ENCODE results near the gene ADORA3.
A peak's percentile ranks its signal among the peaks of the same experiment; 100 is the strongest.

The ADORA3 gene

DNA sequence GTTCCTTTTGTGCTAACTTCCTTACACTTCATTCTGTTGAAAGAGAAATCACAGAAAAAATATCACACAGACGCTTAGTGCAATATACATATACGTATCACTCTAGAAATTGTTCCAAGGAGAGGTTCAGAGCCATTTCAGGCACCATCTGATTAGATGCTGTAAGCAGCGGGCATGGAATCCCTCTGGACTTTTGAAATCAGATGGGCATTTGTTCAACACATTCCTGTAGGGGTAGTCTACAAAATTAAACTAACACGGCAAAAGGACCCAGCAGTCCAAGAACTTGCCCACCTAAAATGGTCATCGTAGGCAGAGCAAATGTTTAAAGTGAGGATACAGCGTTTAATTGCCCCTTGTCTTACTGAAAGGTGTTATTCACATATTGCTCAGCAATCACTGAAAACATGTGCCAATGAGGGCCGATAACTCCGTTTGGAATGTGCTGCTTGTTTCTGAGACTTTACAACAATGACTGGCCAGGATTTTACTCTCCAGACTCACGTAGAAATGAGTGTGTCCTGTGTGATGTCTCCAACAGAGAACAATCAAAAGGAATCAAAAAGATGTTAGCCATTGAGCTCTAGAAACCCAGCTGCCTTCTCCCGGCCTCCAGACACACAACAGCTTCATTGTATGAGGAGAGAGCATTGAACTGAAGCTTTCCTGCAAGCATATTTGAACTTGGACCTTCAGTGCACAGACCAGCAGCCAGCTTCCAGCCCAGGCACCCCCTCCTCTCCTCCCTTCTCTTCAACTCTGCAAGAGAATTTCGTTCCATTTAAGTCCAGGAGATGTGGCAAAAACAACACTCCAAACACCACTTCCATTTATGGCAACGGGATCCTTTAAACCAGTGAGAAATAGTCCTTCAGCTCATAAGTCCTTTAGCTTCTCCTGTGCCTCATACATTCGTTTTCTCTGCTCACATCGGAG, 32.1 kb upstream of the ADORA3 start:
- Histone ChIP-seq H4K20me1 (ENCODE audit: insufficient read depth, low read length) (no peaks in the 10 kb centered on the region), H3K36me3 (replicated peaks; ENCODE audit: low read depth, low read length) (no peaks in the 10 kb centered on the region), H2AFZ (ENCODE audit: low read depth, low read length) (no peak overlapping the region), H3K4me3 (ENCODE audit: low read length) (no peak overlapping the region), H3K79me2 (ENCODE audit: low read length) (no peaks in the 10 kb centered on the region), H3K4me1 (ENCODE audit: low read length) (no peaks in the 10 kb centered on the region), H3K27me3 (ENCODE audit: low read depth, low read length) (no peaks in the 10 kb centered on the region), H3K4me2 (ENCODE audit: low read length) (no peak overlapping the region), H3K27ac (ENCODE audit: low read length) (no peak overlapping the region), H3K9ac (ENCODE audit: low read length) (no peak overlapping the region), H3K9me3 (ENCODE audit: insufficient read depth, low read length) (no peaks in the 10 kb centered on the region)
- TF ChIP-seq, protein P1, sequence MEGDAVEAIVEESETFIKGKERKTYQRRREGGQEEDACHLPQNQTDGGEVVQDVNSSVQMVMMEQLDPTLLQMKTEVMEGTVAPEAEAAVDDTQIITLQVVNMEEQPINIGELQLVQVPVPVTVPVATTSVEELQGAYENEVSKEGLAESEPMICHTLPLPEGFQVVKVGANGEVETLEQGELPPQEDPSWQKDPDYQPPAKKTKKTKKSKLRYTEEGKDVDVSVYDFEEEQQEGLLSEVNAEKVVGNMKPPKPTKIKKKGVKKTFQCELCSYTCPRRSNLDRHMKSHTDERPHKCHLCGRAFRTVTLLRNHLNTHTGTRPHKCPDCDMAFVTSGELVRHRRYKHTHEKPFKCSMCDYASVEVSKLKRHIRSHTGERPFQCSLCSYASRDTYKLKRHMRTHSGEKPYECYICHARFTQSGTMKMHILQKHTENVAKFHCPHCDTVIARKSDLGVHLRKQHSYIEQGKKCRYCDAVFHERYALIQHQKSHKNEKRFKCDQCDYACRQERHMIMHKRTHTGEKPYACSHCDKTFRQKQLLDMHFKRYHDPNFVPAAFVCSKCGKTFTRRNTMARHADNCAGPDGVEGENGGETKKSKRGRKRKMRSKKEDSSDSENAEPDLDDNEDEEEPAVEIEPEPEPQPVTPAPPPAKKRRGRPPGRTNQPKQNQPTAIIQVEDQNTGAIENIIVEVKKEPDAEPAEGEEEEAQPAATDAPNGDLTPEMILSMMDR (IDR thresholded peaks at IDR 0.05; ENCODE audit: low read depth, low read length), result no peak
- no peak for TF ChIP-seq EZH2phosphoT487 (IDR thresholded peaks at IDR 0.05; ENCODE audit: low read depth)

DNA sequence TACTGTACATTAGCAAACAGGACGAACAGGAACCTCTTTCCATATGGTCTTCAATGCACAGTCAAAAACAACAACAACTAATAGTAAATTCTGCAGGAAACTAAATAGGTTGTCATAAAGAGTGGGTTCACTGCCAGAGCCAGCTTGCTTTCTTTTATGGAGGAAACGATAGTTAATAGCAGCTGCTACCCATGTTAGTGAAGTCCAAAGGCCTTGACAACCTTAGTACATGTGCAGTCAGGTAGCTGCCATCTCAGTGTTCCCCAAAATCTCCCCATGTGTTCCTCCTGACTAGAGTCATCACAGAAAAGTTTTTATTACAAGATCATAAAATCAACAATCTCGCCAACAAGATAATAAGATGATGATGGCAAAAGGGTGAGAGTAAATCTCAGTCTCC, 16.6 kb upstream of the ADORA3 start:
- H3K79me2 ChIP-seq (ENCODE audit: low read length), result no peaks in the 10 kb centered on the region
- no peak overlapping the region for H3K4me2 ChIP-seq (ENCODE audit: low read length)
- H3K9ac ChIP-seq (ENCODE audit: low read length), result no peak overlapping the region
- H3K4me1 ChIP-seq (ENCODE audit: low read length), result peaks cover 43% of the 10 kb centered on the region
- no peaks in the 10 kb centered on the region for H3K9me3 ChIP-seq (ENCODE audit: insufficient read depth, low read length)
- H4K20me1 ChIP-seq (ENCODE audit: insufficient read depth, low read length), result no peaks in the 10 kb centered on the region
- no peaks in the 10 kb centered on the region for H3K27me3 ChIP-seq (ENCODE audit: low read depth, low read length)
- H3K27ac ChIP-seq (ENCODE audit: low read length), result no peak overlapping the region
- H2AFZ ChIP-seq (ENCODE audit: low read depth, low read length), result no peak overlapping the region
- TF ChIP-seq, protein P1 (IDR thresholded peaks at IDR 0.05; ENCODE audit: low read depth, low read length), result no peak
- no peak for TF ChIP-seq EZH2phosphoT487 (IDR thresholded peaks at IDR 0.05; ENCODE audit: low read depth)
- no peak overlapping the region for H3K4me3 ChIP-seq (ENCODE audit: low read length)
- no peaks in the 10 kb centered on the region for H3K36me3 ChIP-seq (replicated peaks; ENCODE audit: low read depth, low read length)

DNA sequence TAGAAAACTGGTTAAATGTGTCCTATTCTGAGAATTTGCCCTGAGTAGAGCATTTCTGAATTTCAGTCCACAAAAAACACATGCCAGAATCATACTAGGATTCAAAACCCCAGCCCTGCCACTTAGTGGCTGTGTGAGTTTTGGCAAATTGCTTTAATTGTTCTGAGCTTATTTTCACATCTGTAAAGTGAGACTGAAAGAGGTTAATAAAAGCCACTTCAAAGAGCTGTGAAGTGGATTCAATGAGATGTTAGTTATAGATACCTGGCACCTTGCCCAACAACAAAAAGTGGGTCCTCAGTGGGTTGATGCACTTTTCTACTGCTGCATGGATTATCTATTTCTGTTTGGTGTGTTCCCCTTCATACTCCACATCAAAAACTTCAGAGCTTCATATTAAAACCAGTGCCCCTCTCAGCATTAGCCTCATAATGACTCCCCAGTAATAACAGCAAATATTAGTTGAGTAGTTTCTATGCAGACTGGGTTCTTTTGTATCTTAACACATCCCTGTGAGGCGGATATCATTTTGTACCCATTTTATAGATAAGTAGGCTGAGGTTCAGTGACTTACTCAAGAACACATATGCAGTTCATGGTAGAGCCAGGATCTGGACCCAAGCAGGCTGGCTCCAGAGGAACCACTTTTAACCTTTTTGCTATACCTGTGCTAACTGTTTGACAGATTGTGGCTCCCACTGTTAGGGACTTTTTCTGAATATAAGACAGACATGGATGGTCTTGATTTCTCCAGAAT, 14.2 kb upstream of the ADORA3 start:
- 0 out of 2 replicates have a peak overlapping the region, but pooled peaks have one; percentile 8 for H3K9ac ChIP-seq (ENCODE audit: low read length)
- H3K36me3 ChIP-seq (replicated peaks; ENCODE audit: low read depth, low read length), result no peaks in the 10 kb centered on the region
- H3K27me3 ChIP-seq (ENCODE audit: low read depth, low read length), result no peaks in the 10 kb centered on the region
- H3K79me2 ChIP-seq (ENCODE audit: low read length), result no peaks in the 10 kb centered on the region
- H4K20me1 ChIP-seq (ENCODE audit: insufficient read depth, low read length), result no peaks in the 10 kb centered on the region
- H3K4me2 ChIP-seq (ENCODE audit: low read length), result peak overlapping the region; percentile 41; the same call in 1 of the 2 replicates
- peak overlapping the region; percentile 23 for H3K27ac ChIP-seq (ENCODE audit: low read length)
- no peaks in the 10 kb centered on the region for H3K9me3 ChIP-seq (ENCODE audit: insufficient read depth, low read length)
- TF ChIP-seq, protein P1 (IDR thresholded peaks at IDR 0.05; ENCODE audit: low read depth, low read length), result no peak
- TF ChIP-seq EZH2phosphoT487 (IDR thresholded peaks at IDR 0.05; ENCODE audit: low read depth), result no peak
- peaks cover 48% of the 10 kb centered on the region for H3K4me1 ChIP-seq (ENCODE audit: low read length)
- H2AFZ ChIP-seq (ENCODE audit: low read depth, low read length), result no peak overlapping the region
- no peak overlapping the region for H3K4me3 ChIP-seq (ENCODE audit: low read length)

DNA sequence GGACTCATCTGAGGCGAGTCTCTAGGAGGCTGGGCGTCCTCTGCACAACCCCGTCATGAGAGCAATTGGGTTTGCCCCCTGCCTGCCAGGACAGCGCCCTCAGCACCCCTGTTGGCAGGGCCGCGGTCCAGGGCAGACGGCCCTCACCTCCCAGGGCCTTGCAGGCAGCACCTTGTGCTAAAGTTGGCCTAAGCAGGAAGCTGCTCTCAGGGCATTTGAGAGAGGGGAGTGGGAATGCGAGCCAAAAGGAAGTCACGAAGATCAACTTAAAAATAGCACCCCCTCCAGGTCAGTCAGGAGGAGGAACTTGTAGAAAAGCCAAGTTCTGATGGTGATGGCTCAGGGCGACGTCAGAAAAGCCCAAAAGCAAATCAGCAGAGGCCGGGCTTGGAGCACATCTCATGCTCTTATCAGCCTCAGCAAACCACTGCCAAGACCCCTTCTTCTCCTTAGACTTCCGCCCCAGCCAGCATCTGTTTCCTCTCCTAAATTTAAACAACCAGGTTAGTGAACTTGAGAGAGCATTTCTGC, 12.6 kb upstream of the ADORA3 start:
- Histone ChIP-seq H4K20me1 (ENCODE audit: insufficient read depth, low read length) (no peaks in the 10 kb centered on the region), H3K79me2 (ENCODE audit: low read length) (no peaks in the 10 kb centered on the region), H3K27ac (ENCODE audit: low read length) (peak overlapping the region; percentile 48), H2AFZ (ENCODE audit: low read depth, low read length) (peak overlapping the region; percentile 51), H3K9me3 (ENCODE audit: insufficient read depth, low read length) (no peaks in the 10 kb centered on the region), H3K4me2 (ENCODE audit: low read length) (peak overlapping the region; percentile 96), H3K4me1 (ENCODE audit: low read length) (peaks cover 56% of the 10 kb centered on the region), H3K27me3 (ENCODE audit: low read depth, low read length) (no peaks in the 10 kb centered on the region), H3K4me3 (ENCODE audit: low read length) (peak overlapping the region; percentile 80), H3K9ac (ENCODE audit: low read length) (peak overlapping the region; percentile 66), H3K36me3 (replicated peaks; ENCODE audit: low read depth, low read length) (no peaks in the 10 kb centered on the region)
- TF ChIP-seq, protein P1 (IDR thresholded peaks at IDR 0.05; ENCODE audit: low read depth, low read length), result peak; percentile 60
- TF ChIP-seq EZH2phosphoT487 (IDR thresholded peaks at IDR 0.05; ENCODE audit: low read depth), result no peak

Data from OCI-LY3 (cell line).